Measurements from ENCODE around the gene EFNB2. TPM values are rescaled to one million over a fixed set of nuclear protein-coding genes. Genes with fewer than 3 reads are reported as not detected.

EFNB2 gene
- total and polyA plus RNA-seq, 4 donors = 2.6 to 6.1 (median 3.4) TPM

DNA sequence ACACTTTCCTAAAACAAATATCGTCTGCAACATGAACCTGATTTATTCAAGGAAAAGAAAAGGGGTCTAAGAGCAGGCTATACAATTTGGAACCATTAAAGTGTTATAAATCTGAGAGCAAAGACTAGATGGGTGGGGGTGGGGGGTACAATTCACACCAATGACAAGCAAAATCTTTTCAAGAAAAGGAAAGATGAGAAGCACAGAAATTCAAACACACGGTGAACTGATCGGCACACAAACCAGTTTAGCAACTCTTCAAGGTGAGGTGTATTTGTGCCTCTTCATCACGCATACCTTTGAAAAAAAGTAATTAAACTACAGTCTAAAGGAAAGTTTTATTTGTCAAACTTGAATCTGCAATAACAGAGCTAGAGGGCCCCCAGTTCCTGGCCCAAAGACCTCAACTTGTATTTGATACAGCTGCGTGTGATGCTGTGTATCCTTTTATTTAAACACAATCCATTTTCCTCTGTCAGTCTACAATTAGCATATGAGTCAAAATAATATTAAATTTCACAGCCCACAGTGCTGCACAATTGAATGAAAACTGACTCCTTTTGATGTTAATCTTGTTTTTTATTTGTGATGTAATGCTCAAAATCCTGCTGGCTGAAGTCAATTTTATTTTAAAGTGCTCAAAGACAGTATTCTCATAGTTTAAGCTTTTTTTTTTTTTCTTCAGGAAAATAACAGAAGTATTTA, 14.2 kb downstream of the EFNB2 start:
- Histone ChIP-seq H3K4me3 (ENCODE audit: low read depth in 1 of 3, low read length in 3 of 3) (no peak overlapping the region), H3K36me3 (ENCODE audit: control insufficient read depth in 4 of 4, insufficient read depth in 3 of 4, low read depth in 1 of 4, low read length in 3 of 4) (no peaks in the 10 kb centered on the region), H3K27ac (ENCODE audit: low read depth in 1 of 2, low read length in 2 of 2) (no peak overlapping the region), H3K27me3 (ENCODE audit: control insufficient read depth in 4 of 4, insufficient read depth in 4 of 4, low read length in 3 of 4) (peaks cover 0 to 18% (median 3%) of the 10 kb centered on the region in 4 donors), H3K4me1 (ENCODE audit: control insufficient read depth in 4 of 4, insufficient read depth in 4 of 4, low read length in 3 of 4) (no peaks in the 10 kb centered on the region), H3K9me3 (ENCODE audit: control insufficient read depth in 4 of 4, low read length in 3 of 4) (no peaks in the 10 kb centered on the region), H3K9ac (ENCODE audit: low read depth in 1 of 2, low read length in 2 of 2) (no peak overlapping the region)
- no peak for DNase-seq (ENCODE audit: low spot score)
- 51% methylated on average over 5 of the region's 5 CpGs for WGBS
- TF ChIP-seq RAD21 (IDR thresholded peaks at IDR 0.05) = no peak
- no peak for TF ChIP-seq EGR1 (IDR thresholded peaks at IDR 0.05; ENCODE audit: low read depth in 2 of 2)
- TF ChIP-seq NR2F2 (IDR thresholded peaks at IDR 0.05) = no peak
- no peak for TF ChIP-seq SP1 (IDR thresholded peaks at IDR 0.05)
- TF ChIP-seq GABPA (IDR thresholded peaks at IDR 0.05 in 1 of 2, conservative IDR thresholded peaks at IDR 0.05 in 1 of 2) = no peak
- no peak for TF ChIP-seq RXRA (IDR thresholded peaks at IDR 0.05)
- TF ChIP-seq HNF4A (conservative IDR thresholded peaks at IDR 0.05) = no peak
- TF ChIP-seq HNF4G (IDR thresholded peaks at IDR 0.05) = no peak
- no peak for TF ChIP-seq FOXA2 (IDR thresholded peaks at IDR 0.05)

DNA sequence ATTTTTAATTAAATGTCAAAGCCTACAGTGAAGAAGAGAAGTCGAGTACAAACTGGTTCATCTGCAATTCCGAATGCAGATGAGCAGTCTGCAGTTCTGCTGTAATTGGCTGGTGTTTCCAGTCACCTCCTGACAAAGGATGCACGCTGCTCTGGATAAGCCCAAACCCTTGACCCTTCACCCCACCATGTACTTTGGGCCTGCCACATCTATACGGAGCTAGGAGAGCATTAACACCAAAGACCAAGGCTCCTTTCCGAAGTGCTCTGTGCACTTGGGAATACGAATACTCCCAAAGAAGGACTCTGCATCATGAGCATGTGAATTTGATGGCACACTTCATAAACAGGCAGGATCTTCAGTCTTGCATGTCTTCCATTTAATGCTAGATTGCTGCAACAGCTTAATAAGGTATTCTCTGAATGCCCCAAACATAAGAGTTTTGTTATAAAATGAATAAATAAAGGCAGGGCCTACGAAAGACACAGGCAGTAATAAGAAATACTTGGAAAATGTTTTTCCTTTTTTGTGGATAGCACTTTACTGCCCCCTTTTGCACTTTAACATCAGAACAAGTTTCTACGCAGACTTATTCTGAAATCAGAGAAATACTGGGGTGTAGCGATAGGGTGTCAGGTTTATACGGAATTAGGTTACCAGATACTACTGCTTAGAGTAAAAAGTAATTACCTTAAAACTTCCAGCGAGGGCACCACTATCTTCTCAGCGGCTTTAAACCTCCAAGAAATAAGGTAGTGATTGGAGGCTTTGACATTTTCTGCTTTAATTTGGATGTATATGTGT, 15.0 kb downstream of the EFNB2 start:
- no peaks in the 10 kb centered on the region for H3K4me1 ChIP-seq (ENCODE audit: control insufficient read depth in 4 of 4, insufficient read depth in 4 of 4, low read length in 3 of 4)
- DNase-seq (ENCODE audit: low spot score) = no peak
- H3K27me3 ChIP-seq (ENCODE audit: control insufficient read depth in 4 of 4, insufficient read depth in 4 of 4, low read length in 3 of 4) = peaks cover 0 to 15% (median 0%) of the 10 kb centered on the region in 4 donors
- H3K36me3 ChIP-seq (ENCODE audit: control insufficient read depth in 4 of 4, insufficient read depth in 3 of 4, low read depth in 1 of 4, low read length in 3 of 4) = no peaks in the 10 kb centered on the region
- no peaks in the 10 kb centered on the region for H3K9me3 ChIP-seq (ENCODE audit: control insufficient read depth in 4 of 4, low read length in 3 of 4)
- WGBS = 63% methylated on average over 12 of the region's 12 CpGs
- TF ChIP-seq CTCF (IDR thresholded peaks at IDR 0.05; ENCODE audit: low read depth, low read length, missing input control) (peak; percentile 12), RAD21 (IDR thresholded peaks at IDR 0.05) (peak; percentile 9 to 23), ATF3 (IDR thresholded peaks at IDR 0.05) (no peak), YY1 (IDR thresholded peaks at IDR 0.05) (no peak), JUND (IDR thresholded peaks at IDR 0.05) (no peak), MAX (IDR thresholded peaks at IDR 0.05) (no peak)
- H3K4me3 ChIP-seq (ENCODE audit: low read depth in 1 of 3, low read length in 3 of 3) = no peak overlapping the region
- no peak overlapping the region for H3K9ac ChIP-seq (ENCODE audit: low read depth in 1 of 2, low read length in 2 of 2)
- no peak overlapping the region for H3K27ac ChIP-seq (ENCODE audit: low read depth in 1 of 2, low read length in 2 of 2)

GRCh38 chr13:106518512-106518911, 16.9 kb downstream of the EFNB2 start:
- Histone ChIP-seq H3K4me3 (ENCODE audit: low read depth in 1 of 3, low read length in 3 of 3) (no peak overlapping the region), H3K36me3 (ENCODE audit: control insufficient read depth in 4 of 4, insufficient read depth in 3 of 4, low read depth in 1 of 4, low read length in 3 of 4) (no peaks in the 10 kb centered on the region), H3K9ac (ENCODE audit: low read depth in 1 of 2, low read length in 2 of 2) (no peak overlapping the region), H3K27ac (ENCODE audit: low read depth in 1 of 2, low read length in 2 of 2) (no peak overlapping the region), H3K9me3 (ENCODE audit: control insufficient read depth in 4 of 4, low read length in 3 of 4) (no peaks in the 10 kb centered on the region), H3K27me3 (ENCODE audit: control insufficient read depth in 4 of 4, insufficient read depth in 4 of 4, low read length in 3 of 4) (peaks cover 0 to 11% (median 1%) of the 10 kb centered on the region in 4 donors), H3K4me1 (ENCODE audit: control insufficient read depth in 4 of 4, insufficient read depth in 4 of 4, low read length in 3 of 4) (no peaks in the 10 kb centered on the region)
- 79% methylated on average over 11 of the region's 11 CpGs for WGBS
- no peak for DNase-seq (ENCODE audit: low spot score)
- TF ChIP-seq MAX (IDR thresholded peaks at IDR 0.05) (no peak), ZBTB33 (IDR thresholded peaks at IDR 0.05) (no peak), GABPA (IDR thresholded peaks at IDR 0.05 in 1 of 2, conservative IDR thresholded peaks at IDR 0.05 in 1 of 2) (no peak), NR2F2 (IDR thresholded peaks at IDR 0.05) (no peak), HNF4A (conservative IDR thresholded peaks at IDR 0.05) (no peak)

Data from liver (tissue), 9 donors.